ENCODE measurements around the gene ANKRD42. TPM values are rescaled to one million over a fixed set of nuclear protein-coding genes. Genes with fewer than 3 reads are reported as not detected.

Gene ANKRD42
- polyA plus RNA-seq, 3 donors, result 4.3 to 6.2 (median 6.1) TPM

GRCh38 chr11:83252266-83252665 lies 58.8 kb downstream of the ANKRD42 start:
- Histone ChIP-seq H3K27ac (ENCODE audit: low read depth in 1 of 2, low read length in 2 of 2) (no peak overlapping the region), H3K27me3 (ENCODE audit: control insufficient read depth in 2 of 2, insufficient read depth in 2 of 2, low read length in 2 of 2) (no peaks in the 10 kb centered on the region), H3K4me3 (replicated peaks in 1 of 3; ENCODE audit: low read depth in 2 of 3, low read length in 3 of 3) (no peak overlapping the region), H3K79me2 (ENCODE audit: insufficient read depth, low read length) (no peaks in the 10 kb centered on the region), H2AFZ (ENCODE audit: insufficient read depth, low read depth, low read length, poor library complexity, severe bottlenecking) (no peak overlapping the region), H3K9ac (ENCODE audit: insufficient read depth, low read length, poor library complexity, severe bottlenecking) (no peak overlapping the region), H4K20me1 (ENCODE audit: insufficient read depth, low read length) (no peaks in the 10 kb centered on the region), H3K9me3 (replicated peaks in 1 of 2; ENCODE audit: control insufficient read depth in 1 of 2, insufficient read depth in 1 of 2, low read length in 2 of 2) (no peaks in the 10 kb centered on the region), H3K4me1 (ENCODE audit: control insufficient read depth in 1 of 2, insufficient read depth in 2 of 2, low read length in 2 of 2) (no peaks in the 10 kb centered on the region), H3K4me2 (replicated peaks; ENCODE audit: extremely low read depth, low read length, poor library complexity, severe bottlenecking) (no peak overlapping the region), H3K36me3 (replicated peaks in 1 of 2; ENCODE audit: control insufficient read depth in 1 of 2, insufficient read depth in 2 of 2, low read length in 2 of 2) (peaks cover 0 to 10% of the 10 kb centered on the region in 2 donors)
- no peak for DNase-seq
- H3K4me1 Mint-ChIP-seq, result peaks cover 2% of the 10 kb centered on the region
- intact Hi-C loops (cut with micrococcal nuclease), result no loop called here
- H3K9me3 Mint-ChIP-seq, result no peaks in the 10 kb centered on the region
- peaks cover 1 to 2% (median 2%) of the 10 kb centered on the region in 3 donors for H3K27me3 Mint-ChIP-seq (ENCODE audit: low read depth in 3 of 3)
- TF ChIP-seq CTCF (IDR thresholded peaks at IDR 0.05), result no peak
- no peak overlapping the region for H3K4me3 Mint-ChIP-seq
- H3K36me3 Mint-ChIP-seq, result peaks cover 5 to 11% of the 10 kb centered on the region in 2 donors
- WGBS (ENCODE audit: insufficient coverage), result no CpG with 5 or more reads among the region's 2 CpGs
- H3K27ac Mint-ChIP-seq, result no peak overlapping the region

GRCh38 chr11:83252941-83253340 lies 59.4 kb downstream of the ANKRD42 start:
- peaks cover 1 to 2% (median 2%) of the 10 kb centered on the region in 3 donors for H3K27me3 Mint-ChIP-seq (ENCODE audit: low read depth in 3 of 3)
- no peak overlapping the region for H3K4me3 ChIP-seq (replicated peaks in 1 of 3; ENCODE audit: low read depth in 2 of 3, low read length in 3 of 3)
- H3K27me3 ChIP-seq (ENCODE audit: control insufficient read depth in 2 of 2, insufficient read depth in 2 of 2, low read length in 2 of 2), result no peaks in the 10 kb centered on the region
- H3K36me3 ChIP-seq (replicated peaks in 1 of 2; ENCODE audit: control insufficient read depth in 1 of 2, insufficient read depth in 2 of 2, low read length in 2 of 2), result peaks cover 5 to 17% of the 10 kb centered on the region in 2 donors
- no peaks in the 10 kb centered on the region for H3K9me3 ChIP-seq (replicated peaks in 1 of 2; ENCODE audit: control insufficient read depth in 1 of 2, insufficient read depth in 1 of 2, low read length in 2 of 2)
- no peak overlapping the region for H3K4me3 Mint-ChIP-seq
- no peaks in the 10 kb centered on the region for H4K20me1 ChIP-seq (ENCODE audit: insufficient read depth, low read length)
- H3K9me3 Mint-ChIP-seq, result no peaks in the 10 kb centered on the region
- no peaks in the 10 kb centered on the region for H3K79me2 ChIP-seq (ENCODE audit: insufficient read depth, low read length)
- H3K4me1 Mint-ChIP-seq, result peaks cover 2% of the 10 kb centered on the region
- DNase-seq, result no peak
- no peak overlapping the region for H3K4me2 ChIP-seq (replicated peaks; ENCODE audit: extremely low read depth, low read length, poor library complexity, severe bottlenecking)
- peaks cover 12 to 16% of the 10 kb centered on the region in 2 donors for H3K36me3 Mint-ChIP-seq
- H3K27ac ChIP-seq (ENCODE audit: low read depth in 1 of 2, low read length in 2 of 2), result no peak overlapping the region
- intact Hi-C loops (cut with micrococcal nuclease), result no loop called here
- no CpG with 5 or more reads among the region's 2 CpGs for WGBS (ENCODE audit: insufficient coverage)
- H3K4me1 ChIP-seq (ENCODE audit: control insufficient read depth in 1 of 2, insufficient read depth in 2 of 2, low read length in 2 of 2), result no peaks in the 10 kb centered on the region
- no peak overlapping the region for H2AFZ ChIP-seq (ENCODE audit: insufficient read depth, low read depth, low read length, poor library complexity, severe bottlenecking)
- no peak overlapping the region for H3K9ac ChIP-seq (ENCODE audit: insufficient read depth, low read length, poor library complexity, severe bottlenecking)
- no peak for TF ChIP-seq CTCF (IDR thresholded peaks at IDR 0.05)
- H3K27ac Mint-ChIP-seq, result no peak overlapping the region

Data from CD14-positive monocyte (primary cell).